ENCODE results near the gene CEND1. TPM values are rescaled to one million over a fixed set of nuclear protein-coding genes. Genes with fewer than 3 reads are reported as not detected.

The CEND1 gene
- total and polyA plus RNA-seq, 2 of the 4 experiments (the other 2 are of a cell fraction) = 0.90 to 4.0 TPM

GRCh38 chr11:796565-797295 lies 6.8 kb upstream of the CEND1 start (continued):
- TF ChIP-seq CTCF (conservative IDR thresholded peaks at IDR 0.05; ENCODE audit: low read depth, low read length) = no peak
- peak; percentile 25; the same call in 1 of the 2 replicates for TF ChIP-seq POLR2A (IDR thresholded peaks at IDR 0.05; ENCODE audit: low read depth, low read length)
- TF ChIP-seq RFX5 (IDR thresholded peaks at IDR 0.05; ENCODE audit: low read depth, low read length) = no peak

Measured in IMR-90 (cell line).